ENCODE data around the gene SUFU. TPM values are rescaled to one million over a fixed set of nuclear protein-coding genes. Genes with fewer than 3 reads are reported as not detected.

Gene SUFU
- total and polyA plus RNA-seq, 4 donors = 1.8 to 3.8 (median 2.9) TPM

DNA sequence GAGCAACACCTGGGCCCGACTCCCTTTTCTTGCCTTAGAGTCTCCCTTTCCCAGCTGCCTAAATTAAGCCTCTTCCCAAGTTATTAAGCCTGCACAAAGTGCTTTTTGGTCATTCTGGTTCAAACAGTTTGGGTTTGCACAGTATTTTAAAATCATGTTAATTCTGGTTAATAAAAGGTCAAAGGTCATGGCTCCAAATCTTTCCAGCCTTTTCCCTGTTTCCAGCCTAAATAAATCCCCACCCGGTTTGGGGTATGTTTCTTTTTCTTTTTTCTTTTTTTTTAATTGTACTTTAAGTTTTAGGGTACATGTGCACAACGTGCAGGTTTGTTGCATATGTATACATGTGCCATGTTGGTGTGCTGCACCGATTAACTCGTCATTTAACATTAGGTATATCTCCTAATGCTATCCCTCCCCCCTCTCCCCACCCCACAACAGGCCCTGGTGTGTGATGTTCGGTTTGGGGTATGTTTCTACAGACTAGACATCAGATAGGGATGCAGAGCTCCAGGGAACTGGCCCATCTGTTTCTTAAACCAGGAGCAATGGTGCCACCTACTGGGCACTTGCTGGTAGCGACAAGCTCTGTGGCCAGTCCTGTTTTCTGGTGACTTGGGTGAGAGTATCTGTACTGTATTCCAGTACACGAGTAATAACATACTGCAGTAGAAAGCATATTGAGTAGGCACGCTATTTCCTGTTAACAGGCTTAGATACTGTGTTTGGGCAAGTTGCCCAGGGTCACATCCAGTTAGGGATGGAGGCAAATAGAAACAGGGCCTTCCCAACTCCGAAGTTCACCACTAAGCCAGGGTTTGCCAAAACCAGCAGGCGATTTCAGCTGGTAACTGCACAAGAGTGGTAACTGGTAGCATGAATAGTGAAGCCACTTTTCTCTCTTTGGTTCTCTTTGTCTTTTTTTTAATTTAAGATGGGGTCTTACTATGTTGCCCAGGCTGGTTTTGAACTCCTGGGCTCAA lies 80.0 kb downstream of the SUFU start:
- 30% methylated on average over 11 of the region's 11 CpGs for WGBS
- peak; percentile 86 for DNase-seq (ENCODE audit: low spot score)
- H3K4me3 ChIP-seq (ENCODE audit: low read depth in 1 of 3, low read length in 3 of 3) = no peak overlapping the region
- TF ChIP-seq GABPA (IDR thresholded peaks at IDR 0.05 in 1 of 2, conservative IDR thresholded peaks at IDR 0.05 in 1 of 2) (no peak), SP1 (IDR thresholded peaks at IDR 0.05) (no peak), FOXA1 (IDR thresholded peaks at IDR 0.05) (no peak), CTCF (IDR thresholded peaks at IDR 0.05; ENCODE audit: low read depth, low read length, missing input control) (peak; percentile 92), RXRA (IDR thresholded peaks at IDR 0.05) (no peak), EGR1 (IDR thresholded peaks at IDR 0.05; ENCODE audit: low read depth in 2 of 2) (no peak), TAF1 (conservative IDR thresholded peaks at IDR 0.05) (no peak), NR2F2 (IDR thresholded peaks at IDR 0.05) (peak; percentile 25), JUND (IDR thresholded peaks at IDR 0.05) (no peak), FOXA2 (IDR thresholded peaks at IDR 0.05) (no peak), YY1 (IDR thresholded peaks at IDR 0.05) (no peak), HNF4A (conservative IDR thresholded peaks at IDR 0.05) (peak in 1 of 2 donors; percentile 36), HNF4G (IDR thresholded peaks at IDR 0.05) (no peak), RAD21 (IDR thresholded peaks at IDR 0.05) (peak; percentile 91 to 93)
- TF ChIP-seq, protein P1, sequence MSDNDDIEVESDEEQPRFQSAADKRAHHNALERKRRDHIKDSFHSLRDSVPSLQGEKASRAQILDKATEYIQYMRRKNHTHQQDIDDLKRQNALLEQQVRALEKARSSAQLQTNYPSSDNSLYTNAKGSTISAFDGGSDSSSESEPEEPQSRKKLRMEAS (IDR thresholded peaks at IDR 0.05) = no peak
- TF ChIP-seq, protein P2, sequence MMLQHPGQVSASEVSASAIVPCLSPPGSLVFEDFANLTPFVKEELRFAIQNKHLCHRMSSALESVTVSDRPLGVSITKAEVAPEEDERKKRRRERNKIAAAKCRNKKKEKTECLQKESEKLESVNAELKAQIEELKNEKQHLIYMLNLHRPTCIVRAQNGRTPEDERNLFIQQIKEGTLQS (IDR thresholded peaks at IDR 0.05) = no peak
- TF ChIP-seq, protein P3, sequence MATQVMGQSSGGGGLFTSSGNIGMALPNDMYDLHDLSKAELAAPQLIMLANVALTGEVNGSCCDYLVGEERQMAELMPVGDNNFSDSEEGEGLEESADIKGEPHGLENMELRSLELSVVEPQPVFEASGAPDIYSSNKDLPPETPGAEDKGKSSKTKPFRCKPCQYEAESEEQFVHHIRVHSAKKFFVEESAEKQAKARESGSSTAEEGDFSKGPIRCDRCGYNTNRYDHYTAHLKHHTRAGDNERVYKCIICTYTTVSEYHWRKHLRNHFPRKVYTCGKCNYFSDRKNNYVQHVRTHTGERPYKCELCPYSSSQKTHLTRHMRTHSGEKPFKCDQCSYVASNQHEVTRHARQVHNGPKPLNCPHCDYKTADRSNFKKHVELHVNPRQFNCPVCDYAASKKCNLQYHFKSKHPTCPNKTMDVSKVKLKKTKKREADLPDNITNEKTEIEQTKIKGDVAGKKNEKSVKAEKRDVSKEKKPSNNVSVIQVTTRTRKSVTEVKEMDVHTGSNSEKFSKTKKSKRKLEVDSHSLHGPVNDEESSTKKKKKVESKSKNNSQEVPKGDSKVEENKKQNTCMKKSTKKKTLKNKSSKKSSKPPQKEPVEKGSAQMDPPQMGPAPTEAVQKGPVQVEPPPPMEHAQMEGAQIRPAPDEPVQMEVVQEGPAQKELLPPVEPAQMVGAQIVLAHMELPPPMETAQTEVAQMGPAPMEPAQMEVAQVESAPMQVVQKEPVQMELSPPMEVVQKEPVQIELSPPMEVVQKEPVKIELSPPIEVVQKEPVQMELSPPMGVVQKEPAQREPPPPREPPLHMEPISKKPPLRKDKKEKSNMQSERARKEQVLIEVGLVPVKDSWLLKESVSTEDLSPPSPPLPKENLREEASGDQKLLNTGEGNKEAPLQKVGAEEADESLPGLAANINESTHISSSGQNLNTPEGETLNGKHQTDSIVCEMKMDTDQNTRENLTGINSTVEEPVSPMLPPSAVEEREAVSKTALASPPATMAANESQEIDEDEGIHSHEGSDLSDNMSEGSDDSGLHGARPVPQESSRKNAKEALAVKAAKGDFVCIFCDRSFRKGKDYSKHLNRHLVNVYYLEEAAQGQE (IDR thresholded peaks at IDR 0.05) = no peak
- TF ChIP-seq, protein P4, sequence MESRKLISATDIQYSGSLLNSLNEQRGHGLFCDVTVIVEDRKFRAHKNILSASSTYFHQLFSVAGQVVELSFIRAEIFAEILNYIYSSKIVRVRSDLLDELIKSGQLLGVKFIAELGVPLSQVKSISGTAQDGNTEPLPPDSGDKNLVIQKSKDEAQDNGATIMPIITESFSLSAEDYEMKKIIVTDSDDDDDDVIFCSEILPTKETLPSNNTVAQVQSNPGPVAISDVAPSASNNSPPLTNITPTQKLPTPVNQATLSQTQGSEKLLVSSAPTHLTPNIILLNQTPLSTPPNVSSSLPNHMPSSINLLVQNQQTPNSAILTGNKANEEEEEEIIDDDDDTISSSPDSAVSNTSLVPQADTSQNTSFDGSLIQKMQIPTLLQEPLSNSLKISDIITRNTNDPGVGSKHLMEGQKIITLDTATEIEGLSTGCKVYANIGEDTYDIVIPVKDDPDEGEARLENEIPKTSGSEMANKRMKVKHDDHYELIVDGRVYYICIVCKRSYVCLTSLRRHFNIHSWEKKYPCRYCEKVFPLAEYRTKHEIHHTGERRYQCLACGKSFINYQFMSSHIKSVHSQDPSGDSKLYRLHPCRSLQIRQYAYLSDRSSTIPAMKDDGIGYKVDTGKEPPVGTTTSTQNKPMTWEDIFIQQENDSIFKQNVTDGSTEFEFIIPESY (IDR thresholded peaks at IDR 0.05) = no peak
- H3K27ac ChIP-seq (ENCODE audit: low read depth in 1 of 2, low read length in 2 of 2) = peak overlapping the region in 1 of 2 donors; percentile 5
- no peak overlapping the region for H3K9ac ChIP-seq (ENCODE audit: low read depth in 1 of 2, low read length in 2 of 2)
- no peaks in the 10 kb centered on the region for H3K9me3 ChIP-seq (ENCODE audit: control insufficient read depth in 4 of 4, low read length in 3 of 4)
- peaks cover 0 to 14% (median 9%) of the 10 kb centered on the region in 4 donors for H3K4me1 ChIP-seq (ENCODE audit: control insufficient read depth in 4 of 4, insufficient read depth in 4 of 4, low read length in 3 of 4)
- no peaks in the 10 kb centered on the region for H3K27me3 ChIP-seq (ENCODE audit: control insufficient read depth in 4 of 4, insufficient read depth in 4 of 4, low read length in 3 of 4)
- H3K36me3 ChIP-seq (ENCODE audit: control insufficient read depth in 4 of 4, insufficient read depth in 3 of 4, low read depth in 1 of 4, low read length in 3 of 4) = no peaks in the 10 kb centered on the region
